ENCODE data around the gene NKAIN2.

Gene NKAIN2

DNA sequence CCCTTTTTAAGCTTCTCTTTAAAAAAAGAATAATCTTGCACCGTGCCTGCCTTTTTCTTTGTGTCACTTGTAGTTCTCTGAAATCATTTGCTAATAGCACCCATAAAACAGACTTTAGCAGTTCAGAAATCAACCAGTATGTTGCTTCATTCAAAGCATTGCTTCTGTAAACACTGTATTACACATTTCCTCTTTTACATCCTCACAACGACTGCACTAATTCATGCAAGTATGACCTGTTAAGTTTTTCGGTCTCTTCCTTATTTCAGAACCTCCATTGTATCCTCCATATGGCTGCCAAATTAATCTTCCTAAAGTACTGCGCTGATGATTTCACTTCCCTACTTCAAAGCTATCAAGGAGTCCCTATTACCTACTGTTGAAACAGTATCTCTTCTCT lies 1015.7 kb downstream of the NKAIN2 start:
- TF ChIP-seq, protein P1, sequence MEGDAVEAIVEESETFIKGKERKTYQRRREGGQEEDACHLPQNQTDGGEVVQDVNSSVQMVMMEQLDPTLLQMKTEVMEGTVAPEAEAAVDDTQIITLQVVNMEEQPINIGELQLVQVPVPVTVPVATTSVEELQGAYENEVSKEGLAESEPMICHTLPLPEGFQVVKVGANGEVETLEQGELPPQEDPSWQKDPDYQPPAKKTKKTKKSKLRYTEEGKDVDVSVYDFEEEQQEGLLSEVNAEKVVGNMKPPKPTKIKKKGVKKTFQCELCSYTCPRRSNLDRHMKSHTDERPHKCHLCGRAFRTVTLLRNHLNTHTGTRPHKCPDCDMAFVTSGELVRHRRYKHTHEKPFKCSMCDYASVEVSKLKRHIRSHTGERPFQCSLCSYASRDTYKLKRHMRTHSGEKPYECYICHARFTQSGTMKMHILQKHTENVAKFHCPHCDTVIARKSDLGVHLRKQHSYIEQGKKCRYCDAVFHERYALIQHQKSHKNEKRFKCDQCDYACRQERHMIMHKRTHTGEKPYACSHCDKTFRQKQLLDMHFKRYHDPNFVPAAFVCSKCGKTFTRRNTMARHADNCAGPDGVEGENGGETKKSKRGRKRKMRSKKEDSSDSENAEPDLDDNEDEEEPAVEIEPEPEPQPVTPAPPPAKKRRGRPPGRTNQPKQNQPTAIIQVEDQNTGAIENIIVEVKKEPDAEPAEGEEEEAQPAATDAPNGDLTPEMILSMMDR (IDR thresholded peaks at IDR 0.05; ENCODE audit: low read depth, low read length, missing control alignments) = no peak
- DNase-seq (ENCODE audit: low read depth) = no peak
- in situ Hi-C loops (cut with HindIII; ENCODE audit: low sequenced_read_pairs) = no loop called here
- H3K4me3 ChIP-seq (ENCODE audit: low read depth, low read length) = no peak overlapping the region

DNA sequence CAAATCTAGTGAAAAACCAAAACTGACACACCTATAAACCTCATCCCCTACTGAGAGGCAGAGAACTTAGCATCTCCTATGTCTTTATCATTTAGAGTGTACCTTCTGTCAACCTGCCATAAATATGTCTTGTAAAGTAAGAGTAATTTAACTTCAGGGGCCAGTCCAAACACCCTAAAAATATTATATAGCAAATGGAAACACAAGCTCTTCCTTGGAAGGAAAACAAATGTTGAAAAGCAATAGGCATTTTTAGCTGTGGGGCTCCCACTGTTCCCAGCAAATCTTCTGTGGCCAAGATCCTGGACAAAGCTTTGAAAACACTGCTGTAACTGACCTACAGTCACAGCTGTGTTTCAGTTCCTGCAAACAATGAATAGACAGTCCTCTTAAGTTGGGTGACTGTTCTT lies 1018.5 kb downstream of the NKAIN2 start:
- DNase-seq (ENCODE audit: low read depth) = no peak
- TF ChIP-seq, protein P1 (IDR thresholded peaks at IDR 0.05; ENCODE audit: low read depth, low read length, missing control alignments) = no peak
- in situ Hi-C loops (cut with HindIII; ENCODE audit: low sequenced_read_pairs) = no loop called here
- H3K4me3 ChIP-seq (ENCODE audit: low read depth, low read length) = no peak overlapping the region

DNA sequence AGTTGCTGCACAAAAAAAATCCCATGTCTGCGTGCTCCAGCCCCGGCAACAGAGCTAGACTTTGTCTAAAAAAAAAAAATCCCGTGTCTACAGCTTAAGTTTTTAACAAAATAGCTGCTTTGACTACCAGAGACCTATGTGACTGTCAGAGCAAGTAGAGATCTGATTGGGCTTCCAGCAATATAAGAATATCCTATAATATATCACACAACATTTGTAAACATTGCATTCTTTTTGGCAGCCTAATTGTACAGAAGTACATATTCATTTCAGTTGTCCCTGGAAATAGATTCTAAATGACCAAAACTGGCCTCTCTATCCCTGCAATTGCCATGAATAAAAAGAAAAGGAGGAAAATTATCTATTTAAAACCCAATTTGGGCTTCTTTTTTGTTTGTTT lies 1019.1 kb downstream of the NKAIN2 start:
- no peak for DNase-seq (ENCODE audit: low read depth)
- H3K4me3 ChIP-seq (ENCODE audit: low read depth, low read length) = no peak overlapping the region
- TF ChIP-seq, protein P1 (IDR thresholded peaks at IDR 0.05; ENCODE audit: low read depth, low read length, missing control alignments) = no peak
- in situ Hi-C loops (cut with HindIII; ENCODE audit: low sequenced_read_pairs) = no loop called here

DNA sequence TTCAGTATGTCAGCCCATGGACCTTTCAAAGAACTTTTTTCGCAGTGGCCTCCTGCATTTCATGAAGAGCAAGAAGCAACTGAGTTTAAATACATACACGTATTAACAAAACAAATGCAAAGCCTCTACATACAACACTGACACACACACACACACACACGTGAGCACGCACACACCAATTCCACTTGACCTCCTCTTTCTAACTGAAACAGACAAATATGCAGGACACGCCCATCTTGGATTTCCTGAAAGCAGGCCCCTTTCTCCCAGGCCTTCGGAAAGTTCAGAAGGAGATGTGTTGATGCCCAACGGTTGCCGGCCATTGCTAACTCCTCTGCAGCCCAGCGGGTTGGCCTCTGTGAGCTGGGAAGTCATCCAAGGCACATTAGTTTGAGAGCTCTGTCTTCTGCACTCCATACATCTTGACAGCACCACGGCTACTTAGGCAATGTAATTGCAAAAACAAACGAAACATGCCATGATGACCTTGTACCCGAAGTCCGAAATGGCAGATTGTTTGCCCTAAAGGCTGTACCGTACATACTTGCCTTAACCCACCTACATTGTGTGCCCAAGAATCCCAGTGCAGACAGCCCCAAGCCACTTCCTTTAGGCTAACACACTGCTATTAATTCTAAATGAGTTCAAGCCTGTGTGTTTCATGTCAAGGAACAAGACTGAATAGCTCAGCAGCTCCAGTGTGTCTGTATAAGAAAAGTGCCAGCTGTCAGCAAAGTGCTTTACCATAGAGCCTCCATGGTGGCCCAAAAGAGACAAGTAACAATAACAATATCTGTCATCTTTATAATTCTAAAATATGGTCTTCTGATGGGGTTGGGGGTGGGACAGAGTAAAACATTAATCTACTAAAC lies 1019.8 kb downstream of the NKAIN2 start:
- no peak for DNase-seq (ENCODE audit: low read depth)
- H3K4me3 ChIP-seq (ENCODE audit: low read depth, low read length) = no peak overlapping the region
- in situ Hi-C loops (cut with HindIII; ENCODE audit: low sequenced_read_pairs) = no loop called here
- TF ChIP-seq, protein P1 (IDR thresholded peaks at IDR 0.05; ENCODE audit: low read depth, low read length, missing control alignments) = no peak

DNA sequence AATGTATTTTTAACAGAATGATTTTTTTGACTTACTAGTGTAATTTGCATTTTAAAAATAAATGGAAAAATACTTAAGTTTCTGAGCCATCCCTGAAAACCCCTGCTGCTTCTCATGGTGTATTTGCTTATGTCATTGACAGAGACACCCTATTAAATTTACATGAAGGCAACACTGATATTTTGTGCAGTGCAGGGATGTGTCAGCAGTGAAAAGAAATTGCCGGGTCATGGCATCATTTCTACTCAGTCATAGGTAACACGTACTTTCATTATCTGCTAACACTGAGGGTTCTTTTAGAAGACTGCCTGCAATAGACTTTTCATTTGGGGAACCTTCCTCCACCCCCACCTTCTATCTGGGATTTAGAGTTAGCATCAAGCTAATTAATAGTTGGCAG lies 1021.9 kb downstream of the NKAIN2 start:
- no peak for DNase-seq (ENCODE audit: low read depth)
- TF ChIP-seq, protein P1 (IDR thresholded peaks at IDR 0.05; ENCODE audit: low read depth, low read length, missing control alignments) = no peak
- H3K4me3 ChIP-seq (ENCODE audit: low read depth, low read length) = no peak overlapping the region
- in situ Hi-C loops (cut with HindIII; ENCODE audit: low sequenced_read_pairs) = no loop called here

DNA sequence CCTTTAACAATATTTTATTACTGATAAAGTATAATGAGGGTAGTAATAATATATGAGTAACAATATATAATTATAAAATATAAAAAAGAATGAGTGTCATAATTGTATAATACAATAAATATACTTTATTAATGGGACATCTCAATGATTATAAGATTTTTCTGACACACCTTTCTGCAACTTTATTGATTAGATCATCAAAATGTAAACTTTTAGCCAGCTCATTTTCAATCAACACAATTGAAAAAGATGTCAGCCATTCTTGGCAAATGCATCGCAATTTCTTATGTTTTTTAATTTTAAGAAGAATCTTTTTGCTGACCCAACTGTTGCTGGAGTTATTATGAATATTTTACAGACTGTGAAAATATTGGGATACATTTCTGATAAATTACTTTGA lies 1026.2 kb downstream of the NKAIN2 start:
- in situ Hi-C loops (cut with HindIII; ENCODE audit: low sequenced_read_pairs) = no loop called here
- TF ChIP-seq, protein P1 (IDR thresholded peaks at IDR 0.05; ENCODE audit: low read depth, low read length, missing control alignments) = no peak
- H3K4me3 ChIP-seq (ENCODE audit: low read depth, low read length) = no peak overlapping the region

More for the DNA sequence above, 1026.2 kb downstream of the NKAIN2 start:
- no peak for DNase-seq (ENCODE audit: low read depth)
